HG02571 (cell line): ENCODE measurements around the gene SNX1.
"Not testable (repeated sequence)": the region's sequence is repeated elsewhere in the genome, so short reads cannot be mapped to it uniquely, and the experiment has no call there.

Experiments used
- ATAC-seq: cut with Tn5 transposase; IDR thresholded peaks from one replicate; pipeline ENCODE4 v1.9.1; 2021; ENCODE audit warnings: mild to moderate bottlenecking, moderate library complexity; ENCODE audit not compliant: unreplicated experiment

SNX1 gene

GRCh38 chr15:64072812-64073211 is 23.0 kb upstream of the SNX1 start:
- no peak for ATAC-seq

DNA sequence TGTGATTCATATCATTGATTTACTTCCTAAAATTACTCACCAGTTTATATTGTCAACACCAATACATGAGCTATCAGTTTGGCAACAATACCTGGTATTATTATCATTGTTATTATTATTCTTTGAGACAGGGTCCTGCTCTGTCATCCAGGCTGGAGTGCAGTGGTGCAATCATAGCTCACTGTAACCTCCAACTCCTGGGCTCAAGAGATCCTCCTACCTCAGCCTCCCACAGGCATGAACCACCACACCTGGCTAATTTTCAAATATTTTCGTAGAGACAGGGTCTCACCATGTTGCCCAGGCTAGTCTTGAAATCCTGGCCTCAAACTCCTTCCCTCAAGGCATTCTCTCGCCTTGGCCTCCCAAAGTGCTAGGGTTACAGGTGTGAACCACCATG is 22.3 kb upstream of the SNX1 start:
- ATAC-seq, result not testable (repeated sequence)

- ATAC-seq, result no peak
Measured at GRCh38 chr15:64082757-64083156, 13.0 kb upstream of the SNX1 start.

GRCh38 chr15:64089543-64090280 is 6.1 kb upstream of the SNX1 start:
- no peak for ATAC-seq

DNA sequence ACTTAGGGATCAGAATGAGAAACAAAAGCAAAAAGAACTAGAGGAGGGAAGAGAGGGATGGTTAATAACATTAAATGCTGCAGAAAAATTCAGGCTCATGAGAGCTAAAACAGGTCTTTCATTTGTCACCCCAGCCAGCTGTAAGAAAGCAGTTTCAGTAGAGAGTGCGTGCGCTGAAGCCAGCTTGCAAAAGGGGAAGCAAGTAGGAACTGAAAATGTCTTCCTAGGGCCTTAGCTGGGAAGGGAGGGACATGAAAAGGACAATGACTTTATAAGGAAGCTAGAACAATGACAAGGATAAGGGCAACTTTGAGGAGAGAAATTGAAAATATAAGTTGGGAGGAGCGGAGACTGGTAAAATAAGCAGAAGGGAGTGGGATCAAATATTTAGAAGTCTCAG is 5.3 kb upstream of the SNX1 start:
- ATAC-seq, result no peak

DNA sequence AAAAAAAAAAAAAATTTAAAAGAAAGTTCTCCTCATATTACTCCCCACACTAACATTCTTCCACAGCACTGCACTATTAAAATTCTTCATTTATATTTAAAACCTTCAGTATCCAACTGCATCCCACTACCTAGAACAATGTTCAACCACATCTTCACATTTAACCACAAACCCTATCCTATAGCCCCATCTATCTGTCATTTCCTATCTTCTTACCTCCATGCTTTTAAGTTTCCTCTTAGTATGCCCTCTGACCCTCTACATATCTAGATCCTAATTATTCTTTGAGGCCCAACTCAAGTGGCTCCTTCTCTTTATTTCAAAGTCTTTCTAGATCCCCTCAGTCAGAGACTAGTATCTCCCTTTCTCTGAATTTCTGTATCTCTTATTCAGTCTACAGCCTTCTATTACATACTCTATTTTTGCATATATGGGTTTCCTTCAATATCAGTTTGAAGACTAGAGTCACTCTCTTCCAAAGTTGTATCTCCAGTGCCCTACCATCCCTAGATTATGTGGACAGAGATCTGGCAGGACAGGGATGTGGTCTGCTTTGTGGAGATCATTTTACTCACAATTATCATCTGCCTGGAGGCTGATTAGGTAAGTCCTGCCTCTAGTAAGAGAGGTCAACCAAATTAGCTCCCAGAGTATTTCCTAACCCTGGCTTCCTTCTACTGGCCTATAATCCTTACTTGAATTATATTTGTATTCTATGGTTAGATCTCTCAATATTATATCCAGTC is 3.5 kb upstream of the SNX1 start:
- no peak for ATAC-seq

- ATAC-seq, result peak; percentile 11
Measured at GRCh38 chr15:64092864-64093626, 2.7 kb upstream of the SNX1 start.

- peak; percentile 56 for ATAC-seq
Measured at GRCh38 chr15:64093627-64094417, 2.0 kb upstream of the SNX1 start, which contains the start of gene CIAO2A. Gene CIAO2A, minus strand, starts transcription at chr15:64093838. Its CDS starts 70 bp downstream, at chr15:64093768.

DNA sequence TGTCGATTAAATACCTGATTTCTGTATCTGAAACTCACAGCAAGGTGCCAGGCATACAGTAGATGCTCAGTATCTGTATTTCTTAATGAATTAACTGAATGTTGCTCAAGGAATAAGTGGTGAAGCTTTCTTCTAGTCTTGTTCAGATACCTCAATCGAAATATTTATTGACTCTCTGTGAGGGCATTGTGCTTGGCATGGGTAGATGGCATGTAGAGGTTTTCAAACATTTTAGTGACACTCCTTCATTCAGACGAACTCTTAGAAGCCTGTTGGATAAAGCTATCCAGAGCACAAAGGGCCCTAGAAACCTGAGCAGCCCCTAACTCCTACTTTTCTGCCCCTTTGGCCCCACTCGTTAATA is 369 bp upstream of the SNX1 start:
- ATAC-seq, result no peak

GRCh38 chr15:64096668-64097384 is 1.0 kb downstream of the SNX1 start:
- ATAC-seq, result no peak

GRCh38 chr15:64099379-64099778 is 3.6 kb downstream of the SNX1 start:
- ATAC-seq, result no peak

DNA sequence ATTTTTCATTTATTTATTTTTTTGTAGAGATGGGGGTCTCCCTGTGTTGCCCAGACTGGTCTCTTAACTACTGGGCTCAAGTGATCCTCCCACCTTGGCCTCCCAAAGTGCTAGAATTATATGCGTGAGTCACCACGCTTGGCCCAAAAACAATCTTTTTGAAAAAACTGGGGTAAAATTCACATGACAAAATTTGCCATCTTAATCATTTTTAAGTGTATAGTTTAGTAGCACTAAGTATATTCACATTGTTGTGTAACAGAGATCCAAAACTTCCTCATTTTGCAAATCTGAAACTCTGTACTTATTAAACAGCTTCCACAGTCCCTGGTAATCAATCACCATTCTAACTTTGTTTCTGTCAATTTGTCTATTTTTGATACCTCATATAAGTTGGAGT is 5.2 kb downstream of the SNX1 start:
- no peak for ATAC-seq

DNA sequence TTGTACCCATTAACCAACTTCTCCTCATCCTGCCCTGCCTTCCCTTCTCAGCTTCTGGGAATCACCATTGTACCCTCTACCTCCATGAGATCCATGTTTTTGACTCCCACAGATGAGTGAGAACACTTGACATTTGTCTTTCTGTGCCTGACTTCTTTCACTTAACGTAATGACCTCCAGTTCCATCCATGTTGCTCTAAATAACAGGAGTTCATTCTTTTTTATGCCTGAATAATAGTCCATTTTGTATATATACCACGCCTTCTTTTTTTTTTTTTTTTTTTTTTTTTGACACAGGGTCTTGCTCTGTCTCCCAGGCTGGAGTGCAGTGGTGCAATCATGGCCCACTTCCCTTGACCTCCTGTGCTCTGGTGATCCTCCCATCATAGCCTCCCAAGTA is 6.7 kb downstream of the SNX1 start:
- ATAC-seq, result no peak

DNA sequence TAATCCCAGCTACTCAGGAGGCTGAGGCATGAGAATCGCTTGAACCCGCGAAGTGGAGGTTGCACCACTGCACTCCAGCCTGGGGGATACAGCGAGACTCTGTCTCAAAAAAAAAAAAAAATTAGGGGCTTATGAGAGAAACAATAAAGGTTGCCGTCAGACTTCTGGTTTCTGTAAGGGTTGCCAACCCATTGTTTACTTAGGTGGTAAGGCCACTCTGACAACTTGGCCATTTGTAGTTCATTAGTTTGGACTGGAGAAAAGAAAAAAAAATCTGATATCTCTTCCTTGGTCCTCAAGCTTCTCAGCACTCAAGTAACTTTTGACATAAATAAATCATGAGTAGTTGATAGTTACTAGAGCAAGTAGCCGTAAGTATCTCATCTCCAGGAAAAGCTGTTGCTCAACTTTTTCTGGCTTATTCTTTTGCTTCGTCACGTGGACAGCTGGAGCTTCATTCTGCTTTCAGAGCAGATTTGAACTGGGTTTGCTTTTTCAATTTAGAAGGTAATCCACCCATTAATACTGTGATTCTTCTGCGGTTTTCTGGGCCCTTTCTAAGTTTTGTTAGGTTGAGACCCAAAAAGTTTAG is 9.4 kb downstream of the SNX1 start:
- no peak for ATAC-seq

- ATAC-seq, result no peak
Measured at GRCh38 chr15:64107337-64107736, 11.6 kb downstream of the SNX1 start.

DNA sequence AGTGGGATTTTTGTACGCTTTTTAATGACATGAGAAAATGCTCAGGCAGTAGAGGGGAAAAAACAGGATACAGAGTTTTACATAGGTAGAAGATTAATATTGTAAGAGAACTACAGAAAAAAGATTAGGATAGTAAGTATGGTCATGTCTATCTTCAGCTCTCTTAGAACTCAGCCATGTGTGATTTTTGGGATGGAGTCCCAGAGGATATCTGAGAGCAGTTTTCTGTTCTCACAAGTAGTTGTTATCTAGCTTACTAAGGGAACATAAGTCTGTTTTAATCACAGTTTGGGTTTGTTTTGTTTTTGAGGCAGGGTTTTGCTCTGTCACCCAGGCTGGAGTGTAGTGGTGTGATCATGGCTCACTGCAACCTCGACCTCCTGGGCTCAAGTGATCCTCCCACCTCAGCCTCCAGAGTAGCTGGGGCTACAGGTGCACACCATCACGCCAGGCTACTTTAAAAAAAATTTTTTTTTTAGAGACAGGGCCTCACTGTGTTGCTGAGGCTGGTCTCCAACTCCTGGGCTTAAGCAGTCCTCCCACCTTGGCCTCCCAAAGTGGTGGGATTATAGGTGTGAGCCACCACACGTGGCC is 14.4 kb downstream of the SNX1 start:
- not testable (repeated sequence) for ATAC-seq

GRCh38 chr15:64110950-64111678 is 15.3 kb downstream of the SNX1 start:
- no peak for ATAC-seq

GRCh38 chr15:64111679-64112050 is 15.9 kb downstream of the SNX1 start:
- ATAC-seq, result no peak
